Measurements from ENCODE around the gene SEPTIN10.
"Not testable (repeated sequence)": the region's sequence is repeated elsewhere in the genome, so short reads cannot be mapped to it uniquely, and the experiment has no call there.

Gene SEPTIN10

GRCh38 chr2:109631741-109632140 is 18.0 kb upstream of the SEPTIN10 start:
- DNase-seq (ENCODE audit: low read depth): no peak
- no peak for TF ChIP-seq CTCF (IDR thresholded peaks at IDR 0.05; ENCODE audit: low read length, missing control alignments)
- H3K4me3 ChIP-seq (replicated peaks; ENCODE audit: low read depth, low read length): no peak overlapping the region

GRCh38 chr2:109630441-109631430 is 17.0 kb upstream of the SEPTIN10 start:
- TF ChIP-seq CTCF (IDR thresholded peaks at IDR 0.05; ENCODE audit: low read length, missing control alignments): no peak
- no peak overlapping the region for H3K4me3 ChIP-seq (replicated peaks; ENCODE audit: low read depth, low read length)
- DNase-seq (ENCODE audit: low read depth): no peak

GRCh38 chr2:109629867-109630266 is 16.1 kb upstream of the SEPTIN10 start:
- DNase-seq (ENCODE audit: low read depth): no peak
- H3K4me3 ChIP-seq (replicated peaks; ENCODE audit: low read depth, low read length): no peak overlapping the region
- TF ChIP-seq CTCF (IDR thresholded peaks at IDR 0.05; ENCODE audit: low read length, missing control alignments): no peak

GRCh38 chr2:109628321-109628720 is 14.6 kb upstream of the SEPTIN10 start:
- not testable (repeated sequence) for DNase-seq (ENCODE audit: low read depth); H3K4me3 ChIP-seq (replicated peaks; ENCODE audit: low read depth, low read length)

GRCh38 chr2:109624339-109624738 is 10.6 kb upstream of the SEPTIN10 start:
- no peak for TF ChIP-seq CTCF (IDR thresholded peaks at IDR 0.05; ENCODE audit: low read length, missing control alignments)
- no peak overlapping the region for H3K4me3 ChIP-seq (replicated peaks; ENCODE audit: low read depth, low read length)
- DNase-seq (ENCODE audit: low read depth): no peak

GRCh38 chr2:109623923-109624322 is 10.2 kb upstream of the SEPTIN10 start:
- DNase-seq (ENCODE audit: low read depth): no peak
- no peak overlapping the region for H3K4me3 ChIP-seq (replicated peaks; ENCODE audit: low read depth, low read length)
- TF ChIP-seq CTCF (IDR thresholded peaks at IDR 0.05; ENCODE audit: low read length, missing control alignments): no peak

- H3K4me3 ChIP-seq (replicated peaks; ENCODE audit: low read depth, low read length): no peak overlapping the region
- no peak for DNase-seq (ENCODE audit: low read depth)
- TF ChIP-seq CTCF (IDR thresholded peaks at IDR 0.05; ENCODE audit: low read length, missing control alignments): no peak
Measured at GRCh38 chr2:109623297-109623696, 9.5 kb upstream of the SEPTIN10 start.

All from fibroblast of pulmonary artery (primary cell).